Measurements from ENCODE around the gene PUM2.
A peak's percentile ranks its signal among the peaks of the same experiment; 100 is the strongest.

PUM2 gene

DNA sequence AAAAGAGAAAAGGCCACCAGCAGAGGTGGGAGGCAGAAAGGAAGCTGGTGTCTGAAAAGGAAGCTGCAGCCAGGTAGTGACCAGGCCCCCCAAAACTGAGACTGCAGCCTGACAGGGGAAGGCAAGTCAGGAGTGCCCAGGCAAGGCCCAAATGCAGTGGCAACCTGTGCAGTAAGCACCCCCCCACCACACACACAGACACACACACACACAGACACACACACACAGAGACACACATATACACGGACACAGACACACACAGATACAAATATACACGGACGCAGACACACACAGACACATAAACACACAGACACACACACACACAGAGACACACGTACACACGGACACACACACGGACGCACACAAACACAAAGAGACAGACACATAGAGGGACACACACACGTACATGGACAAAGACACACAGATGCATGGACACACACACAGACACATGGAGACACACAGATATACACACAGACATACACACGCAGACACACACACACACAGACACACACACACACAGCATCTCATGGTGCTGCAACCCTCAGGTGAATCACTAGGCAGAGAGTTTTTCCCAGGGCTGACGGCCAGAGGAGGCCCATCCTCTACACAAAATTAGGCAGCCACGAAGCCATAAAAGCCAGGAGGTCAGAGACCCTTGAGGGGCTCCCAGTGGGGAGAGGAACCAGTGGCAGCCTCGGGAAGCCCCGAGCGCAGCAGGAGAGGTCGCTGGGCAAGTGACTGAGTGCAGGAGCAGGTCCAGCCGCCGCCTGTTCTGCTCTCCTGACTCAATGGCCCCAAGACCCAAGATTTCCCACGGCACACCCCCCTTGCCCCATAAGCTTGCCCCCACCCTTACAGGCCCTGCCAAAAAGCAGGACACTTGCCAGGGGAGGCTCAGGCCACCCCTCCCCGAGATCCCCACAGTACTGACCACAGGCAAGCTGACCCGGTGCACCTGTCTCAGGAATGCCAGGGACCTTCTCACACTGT, 132.0 kb downstream of the PUM2 start:
- H3K4me3 ChIP-seq (ENCODE audit: low read depth, low read length): no peak overlapping the region
- in situ Hi-C loops (cut with HindIII; ENCODE audit: low sequenced_read_pairs): no loop called here
- no peak for DNase-seq (ENCODE audit: low read depth, low spot score)
- no peak for TF ChIP-seq CTCF (IDR thresholded peaks at IDR 0.05; ENCODE audit: low read depth, low read length)

- H3K4me3 ChIP-seq (ENCODE audit: low read depth, low read length): no peak overlapping the region
Observed at GRCh38 chr2:20217041-20217970, 133.3 kb downstream of the PUM2 start.

DNA sequence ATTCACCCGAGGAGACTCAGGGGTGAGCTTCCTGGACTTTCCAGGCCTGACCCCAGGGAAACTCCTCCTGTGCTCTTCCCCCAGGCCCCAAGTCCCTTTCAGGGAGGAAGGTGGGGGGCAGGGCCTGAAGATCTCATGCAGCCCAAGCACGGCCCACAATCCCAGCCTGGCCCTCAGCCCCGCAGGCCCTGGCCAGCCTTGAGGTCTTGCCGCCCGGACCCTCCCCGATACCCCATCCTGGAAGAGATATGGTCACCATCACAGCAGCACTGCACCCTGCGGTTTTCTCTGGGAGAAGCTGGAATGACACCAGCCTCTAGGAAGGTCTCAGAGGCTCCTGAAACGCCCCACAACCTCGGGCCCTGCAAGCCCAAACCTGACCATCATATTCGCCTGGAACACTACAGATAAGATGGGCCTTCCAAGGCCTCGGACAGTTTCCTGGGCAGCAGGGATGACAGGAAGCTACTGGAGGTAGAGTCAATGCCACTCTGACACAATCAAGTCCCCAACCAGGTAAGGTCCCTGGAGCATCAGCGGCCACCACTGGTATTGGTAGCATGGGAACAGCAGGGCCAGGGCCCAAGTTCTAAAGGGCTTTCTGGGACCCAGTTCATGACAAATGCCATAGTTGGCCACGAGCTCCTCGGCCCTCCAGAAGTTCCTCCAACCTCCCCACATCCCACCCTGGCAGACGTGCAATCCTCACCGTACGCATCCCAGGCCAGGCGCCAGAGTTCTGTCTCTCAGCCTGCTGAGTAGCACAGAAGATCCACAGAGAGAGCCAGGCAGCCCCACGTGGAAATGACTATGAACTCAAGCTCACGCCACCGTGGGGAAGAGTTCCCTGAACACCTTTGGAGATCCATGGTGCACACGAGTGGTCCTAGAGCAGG, 134.3 kb downstream of the PUM2 start:
- no peak overlapping the region for H3K4me3 ChIP-seq (ENCODE audit: low read depth, low read length)
- no peak for TF ChIP-seq CTCF (IDR thresholded peaks at IDR 0.05; ENCODE audit: low read depth, low read length)
- in situ Hi-C loops (cut with HindIII; ENCODE audit: low sequenced_read_pairs): no loop called here
- DNase-seq (ENCODE audit: low read depth, low spot score): no peak

More at GRCh38 chr2:20217041-20217970, 133.3 kb downstream of the PUM2 start:
- peak; percentile 17 for DNase-seq (ENCODE audit: low read depth, low spot score)
- in situ Hi-C loops (cut with HindIII; ENCODE audit: low sequenced_read_pairs): no loop called here
- no peak for TF ChIP-seq CTCF (IDR thresholded peaks at IDR 0.05; ENCODE audit: low read depth, low read length)

- no peak overlapping the region for H3K4me3 ChIP-seq (ENCODE audit: low read depth, low read length)
- DNase-seq (ENCODE audit: low read depth, low spot score): no peak
- in situ Hi-C loops (cut with HindIII; ENCODE audit: low sequenced_read_pairs): no loop called here
- no peak for TF ChIP-seq CTCF (IDR thresholded peaks at IDR 0.05; ENCODE audit: low read depth, low read length)
Observed at GRCh38 chr2:20215183-20216040, 135.2 kb downstream of the PUM2 start.

- in situ Hi-C loops (cut with HindIII; ENCODE audit: low sequenced_read_pairs): no loop called here
- no peak for TF ChIP-seq CTCF (IDR thresholded peaks at IDR 0.05; ENCODE audit: low read depth, low read length)
- no peak overlapping the region for H3K4me3 ChIP-seq (ENCODE audit: low read depth, low read length)
- DNase-seq (ENCODE audit: low read depth, low spot score): no peak
Observed at GRCh38 chr2:20214566-20215182, 136.0 kb downstream of the PUM2 start.
